Panc1 (cell line): Measurements from ENCODE around the gene NELL2. TPM values are rescaled to one million over a fixed set of nuclear protein-coding genes. Genes with fewer than 3 reads are reported as not detected.

ENCODE experiments used
- ATAC-seq: fragments of 200-7000 bp; cut with Tn5 transposase; 2 replicates; pipeline ENCODE4 v1.9.1; 2020; ENCODE audit warnings: mild to moderate bottlenecking, moderate library complexity
- BruUV-seq: library from RNA; stranded (reverse); fragments of 400-500 nt; replicated peaks from 2 replicates; lab custom pipeline; 2021; lab: Mats Ljungman, UMichigan
- CTCF ChIA-PET: fragments of 300-600 bp; sonication (Branson Sonifier 250); formaldehyde crosslinking; loops from one replicate; lab custom pipeline; 2022; ENCODE audit warnings: antibody characterized with exemption; lab: Charles Lee
- POLR2A ChIA-PET: fragments of 300-600 bp; sonication (Branson Sonifier 250); formaldehyde crosslinking; loops from one replicate; lab custom pipeline; 2022; ENCODE audit warnings: antibody characterized with exemption; lab: Charles Lee
- DNase-seq: peaks from one replicate; pipeline ENCODE4 v3.0.0-alpha.2; 2010; ENCODE audit warnings: low read depth, low spot score
- H3K27ac ChIP-seq: 2 replicates; pipeline ENCODE4 v1.5.1; 2011; ENCODE audit warnings: mild to moderate bottlenecking, low read length, inconsistent platforms
- H3K27me3 ChIP-seq: fragments of 200-500 bp; sonication (Bioruptor generic); 2 replicates; pipeline ENCODE4 v1.6.0; 2014; ENCODE audit warnings: low read length, inconsistent platforms; ENCODE audit not compliant: control insufficient read depth, insufficient read depth
- H3K36me3 ChIP-seq: fragments of 200-500 bp; sonication (Bioruptor generic); 2 replicates; pipeline ENCODE4 v1.5.1; 2014; ENCODE audit warnings: inconsistent platforms, mild to moderate bottlenecking, low read length, moderate library complexity; ENCODE audit not compliant: control insufficient read depth, insufficient read depth
- H3K4me1 ChIP-seq: 2 replicates; pipeline ENCODE4 v1.5.1; 2011; ENCODE audit warnings: inconsistent platforms, mild to moderate bottlenecking, low read length, moderate library complexity; ENCODE audit not compliant: control insufficient read depth, insufficient read depth
- H3K4me3 ChIP-seq, 2 experiments: 2 replicates each; pipeline ENCODE4 v1.5.1; 2011 to 2012; ENCODE audit warnings: low read depth in 2 of 2, low read length in 2 of 2, mild to moderate bottlenecking in 2 of 2, inconsistent platforms in 1 of 2, moderate library complexity in 1 of 2
- H3K9me3 ChIP-seq: fragments of 200-500 bp; sonication (Bioruptor generic); 2 replicates; pipeline ENCODE4 v1.5.1; 2014; ENCODE audit warnings: low read depth, mild to moderate bottlenecking, inconsistent platforms, low read length, moderate library complexity; ENCODE audit not compliant: control insufficient read depth, insufficient read depth
- POLR2AphosphoS5 ChIP-seq: IDR thresholded peaks from 2 replicates; pipeline ENCODE4 v1.6.1; 2012; ENCODE audit warnings: mild to moderate bottlenecking, low read depth, low read length, moderate library complexity
- SIN3A ChIP-seq: IDR thresholded peaks from 2 replicates; pipeline ENCODE4 v1.6.1; 2012; ENCODE audit warnings: low read depth, mild to moderate bottlenecking, low read length, moderate library complexity, borderline replicate concordance; ENCODE audit not compliant: insufficient read depth
- TCF7L2 ChIP-seq: IDR thresholded peaks from 2 replicates; pipeline ENCODE4 v1.6.1; 2011; ENCODE audit warnings: mild to moderate bottlenecking, low read depth, low read length, inconsistent platforms
- in situ Hi-C: cut with HindIII; loops from 2 replicates; pipeline ENCODE4 v1.10.0; 2016; ENCODE audit warnings: low sequenced_read_pairs, low pct_unique_long_range_greater_than_20kb
- intact Hi-C: fragments of 100-400 bp; cut with micrococcal nuclease; formaldehyde crosslinking; loops from one replicate; pipeline ENCODE4 v1.10.0; 2022; ENCODE audit not compliant: unreplicated experiment
- total RNA-seq: library from RNA; stranded (reverse); gene quantifications from one replicate; pipeline ENCODE4 v1.2.1, GENCODE V29; 2021; ENCODE audit not compliant: unreplicated experiment
- TF ChIP-seq, protein P1 (sequence below), 2 experiments: IDR thresholded peaks; 2 replicates each; pipeline ENCODE4 v1.6.1; 2011 to 2012; ENCODE audit warnings: low read depth in 2 of 2, control low read depth in 1 of 2, low read length in 1 of 2, mild to moderate bottlenecking in 1 of 2, moderate library complexity in 1 of 2; ENCODE audit not compliant: insufficient read depth in 1 of 2
- TF ChIP-seq, protein P2 (sequence below): fragments of 450-650 bp; IDR thresholded peaks from 2 replicates; pipeline ENCODE4 v1.5.1; 2017; ENCODE audit warnings: mild to moderate bottlenecking

Gene NELL2
- total RNA-seq, 1 experiment from 2014 or later = 0.28 TPM

DNA sequence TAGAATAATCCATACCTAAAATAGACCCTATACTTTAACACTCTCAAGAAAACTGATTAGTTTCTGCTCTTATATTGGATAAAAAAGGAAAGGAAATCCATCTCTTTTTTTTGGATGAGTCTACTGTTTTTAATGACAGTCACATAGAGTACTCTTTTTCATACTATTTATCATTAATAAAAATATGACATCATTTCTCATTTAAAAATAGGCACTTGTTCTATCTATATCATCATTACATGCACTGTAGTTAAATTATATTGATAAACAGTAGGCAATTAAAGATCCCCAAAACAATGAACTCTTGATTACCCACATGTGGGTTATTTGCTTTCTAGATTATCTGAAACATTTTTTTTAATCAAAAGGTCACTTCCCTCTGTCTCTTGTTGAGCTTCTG, 338.8 kb downstream of the NELL2 start:
- Histone ChIP-seq H3K4me3 (no peak overlapping the region), H3K27ac (no peak overlapping the region), H3K4me1 (no peaks in the 10 kb centered on the region), H3K36me3 (no peaks in the 10 kb centered on the region), H3K9me3 (no peaks in the 10 kb centered on the region), H3K27me3 (no peaks in the 10 kb centered on the region)
- BruUV-seq = no TSS peak
- in situ Hi-C loops = no loop called here
- ATAC-seq (no peak), DNase-seq (no peak)
- intact Hi-C loops = no loop called here
- ChIA-PET CTCF (no interaction called here), POLR2A (no interaction called here)
- TF ChIP-seq TCF7L2 (no peak), SIN3A (no peak), POLR2AphosphoS5 (no peak)
- TF ChIP-seq, protein P1, sequence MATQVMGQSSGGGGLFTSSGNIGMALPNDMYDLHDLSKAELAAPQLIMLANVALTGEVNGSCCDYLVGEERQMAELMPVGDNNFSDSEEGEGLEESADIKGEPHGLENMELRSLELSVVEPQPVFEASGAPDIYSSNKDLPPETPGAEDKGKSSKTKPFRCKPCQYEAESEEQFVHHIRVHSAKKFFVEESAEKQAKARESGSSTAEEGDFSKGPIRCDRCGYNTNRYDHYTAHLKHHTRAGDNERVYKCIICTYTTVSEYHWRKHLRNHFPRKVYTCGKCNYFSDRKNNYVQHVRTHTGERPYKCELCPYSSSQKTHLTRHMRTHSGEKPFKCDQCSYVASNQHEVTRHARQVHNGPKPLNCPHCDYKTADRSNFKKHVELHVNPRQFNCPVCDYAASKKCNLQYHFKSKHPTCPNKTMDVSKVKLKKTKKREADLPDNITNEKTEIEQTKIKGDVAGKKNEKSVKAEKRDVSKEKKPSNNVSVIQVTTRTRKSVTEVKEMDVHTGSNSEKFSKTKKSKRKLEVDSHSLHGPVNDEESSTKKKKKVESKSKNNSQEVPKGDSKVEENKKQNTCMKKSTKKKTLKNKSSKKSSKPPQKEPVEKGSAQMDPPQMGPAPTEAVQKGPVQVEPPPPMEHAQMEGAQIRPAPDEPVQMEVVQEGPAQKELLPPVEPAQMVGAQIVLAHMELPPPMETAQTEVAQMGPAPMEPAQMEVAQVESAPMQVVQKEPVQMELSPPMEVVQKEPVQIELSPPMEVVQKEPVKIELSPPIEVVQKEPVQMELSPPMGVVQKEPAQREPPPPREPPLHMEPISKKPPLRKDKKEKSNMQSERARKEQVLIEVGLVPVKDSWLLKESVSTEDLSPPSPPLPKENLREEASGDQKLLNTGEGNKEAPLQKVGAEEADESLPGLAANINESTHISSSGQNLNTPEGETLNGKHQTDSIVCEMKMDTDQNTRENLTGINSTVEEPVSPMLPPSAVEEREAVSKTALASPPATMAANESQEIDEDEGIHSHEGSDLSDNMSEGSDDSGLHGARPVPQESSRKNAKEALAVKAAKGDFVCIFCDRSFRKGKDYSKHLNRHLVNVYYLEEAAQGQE (IDR thresholded peaks at IDR 0.05; ENCODE audit: insufficient read depth in 1 of 2, low read depth in 2 of 2, low read length in 1 of 2) = no peak
- TF ChIP-seq, protein P2, sequence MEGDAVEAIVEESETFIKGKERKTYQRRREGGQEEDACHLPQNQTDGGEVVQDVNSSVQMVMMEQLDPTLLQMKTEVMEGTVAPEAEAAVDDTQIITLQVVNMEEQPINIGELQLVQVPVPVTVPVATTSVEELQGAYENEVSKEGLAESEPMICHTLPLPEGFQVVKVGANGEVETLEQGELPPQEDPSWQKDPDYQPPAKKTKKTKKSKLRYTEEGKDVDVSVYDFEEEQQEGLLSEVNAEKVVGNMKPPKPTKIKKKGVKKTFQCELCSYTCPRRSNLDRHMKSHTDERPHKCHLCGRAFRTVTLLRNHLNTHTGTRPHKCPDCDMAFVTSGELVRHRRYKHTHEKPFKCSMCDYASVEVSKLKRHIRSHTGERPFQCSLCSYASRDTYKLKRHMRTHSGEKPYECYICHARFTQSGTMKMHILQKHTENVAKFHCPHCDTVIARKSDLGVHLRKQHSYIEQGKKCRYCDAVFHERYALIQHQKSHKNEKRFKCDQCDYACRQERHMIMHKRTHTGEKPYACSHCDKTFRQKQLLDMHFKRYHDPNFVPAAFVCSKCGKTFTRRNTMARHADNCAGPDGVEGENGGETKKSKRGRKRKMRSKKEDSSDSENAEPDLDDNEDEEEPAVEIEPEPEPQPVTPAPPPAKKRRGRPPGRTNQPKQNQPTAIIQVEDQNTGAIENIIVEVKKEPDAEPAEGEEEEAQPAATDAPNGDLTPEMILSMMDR = no peak

DNA sequence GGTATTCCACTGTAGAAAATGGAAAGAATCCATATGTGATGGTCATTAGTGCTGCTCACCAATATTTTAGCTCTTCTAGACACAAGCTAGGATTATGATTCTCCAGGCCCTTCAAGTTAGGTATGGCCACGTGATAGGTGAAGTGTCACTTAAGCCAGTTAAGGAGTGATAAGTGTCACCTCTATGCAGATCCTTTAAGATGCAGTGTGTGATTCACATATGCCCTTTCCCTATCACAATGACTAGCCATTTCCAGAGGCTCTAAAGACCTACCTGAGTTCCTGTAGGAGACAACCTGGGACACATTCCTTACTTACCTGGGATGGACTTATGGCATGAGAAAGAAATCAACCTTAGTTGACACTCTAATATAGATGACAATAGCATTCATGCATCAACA, 343.2 kb downstream of the NELL2 start:
- in situ Hi-C loops (no loop called here), intact Hi-C loops (no loop called here)
- Histone ChIP-seq H3K36me3 (no peaks in the 10 kb centered on the region), H3K9me3 (no peaks in the 10 kb centered on the region), H3K4me3 (no peak overlapping the region), H3K4me1 (no peaks in the 10 kb centered on the region), H3K27ac (no peak overlapping the region), H3K27me3 (no peaks in the 10 kb centered on the region)
- TF ChIP-seq TCF7L2 (no peak), SIN3A (no peak), POLR2AphosphoS5 (no peak)
- TF ChIP-seq, protein P2 = no peak
- TF ChIP-seq, protein P1 (IDR thresholded peaks at IDR 0.05; ENCODE audit: insufficient read depth in 1 of 2, low read depth in 2 of 2, low read length in 1 of 2) = no peak
- no TSS peak for BruUV-seq
- DNase-seq (no peak), ATAC-seq (no peak)
- ChIA-PET CTCF (no interaction called here), POLR2A (no interaction called here)
